ENCODE results near the gene RALA. TPM values are rescaled to one million over a fixed set of nuclear protein-coding genes. Genes with fewer than 3 reads are reported as not detected.

Gene RALA
- total RNA-seq, 4 donors from 2014 or later: 18.3 to 29.7 (median 20.0) TPM

DNA sequence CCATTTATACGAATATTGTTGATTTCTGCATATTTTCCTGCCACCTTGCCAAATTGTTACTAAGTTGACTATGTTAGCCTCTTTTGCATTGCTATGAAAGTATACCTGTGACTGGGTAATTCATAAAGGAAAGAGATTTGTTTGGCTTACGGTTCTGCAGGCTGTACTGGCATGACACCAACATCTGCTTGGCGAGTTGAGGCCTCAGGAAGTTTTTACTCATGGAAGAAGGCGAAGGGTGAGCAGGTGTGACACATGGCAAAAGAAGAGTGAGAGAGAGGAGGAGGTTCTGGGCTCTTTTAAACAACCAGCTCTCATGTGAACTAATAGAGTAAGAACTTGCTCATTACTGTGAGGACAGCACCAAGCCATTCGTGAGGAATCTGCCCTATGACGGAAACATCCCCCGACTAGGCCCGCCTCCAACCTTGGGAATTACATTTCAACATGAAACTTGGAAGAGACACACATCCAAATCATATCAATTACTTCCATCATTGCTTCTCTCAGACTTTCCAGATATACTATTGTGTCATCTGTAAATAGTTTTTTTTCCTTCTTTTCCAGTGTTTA is 8.4 kb downstream of the RALA start:
- no peak overlapping the region for H3K4me3 ChIP-seq (replicated peaks in 1 of 3)
- DNase-seq: no peak

GRCh38 chr7:39633563-39634477 is 10.4 kb downstream of the RALA start:
- H3K4me1 ChIP-seq: no peaks in the 10 kb centered on the region
- WGBS, 2 donors: 84 to 91% methylated on average over 3 of the region's 3 CpGs
- H3K4me3 ChIP-seq (replicated peaks in 1 of 3): no peak overlapping the region
- no peaks in the 10 kb centered on the region for H3K9me3 ChIP-seq
- no peak overlapping the region for H3K27ac ChIP-seq
- TF ChIP-seq CTCF (IDR thresholded peaks at IDR 0.05) (no peak), POLR2A (IDR thresholded peaks at IDR 0.05) (no peak)
- intact Hi-C loops (cut with DNase I): no loop called here
- no peaks in the 10 kb centered on the region for H3K36me3 ChIP-seq
- no peaks in the 10 kb centered on the region for H3K27me3 ChIP-seq
- no peak for DNase-seq

More for the DNA sequence above, 8.4 kb downstream of the RALA start:
- H3K27ac ChIP-seq: no peak overlapping the region
- no peaks in the 10 kb centered on the region for H3K27me3 ChIP-seq
- no peaks in the 10 kb centered on the region for H3K36me3 ChIP-seq
- H3K4me1 ChIP-seq: no peaks in the 10 kb centered on the region
- TF ChIP-seq CTCF (IDR thresholded peaks at IDR 0.05) (no peak), POLR2A (IDR thresholded peaks at IDR 0.05) (no peak)
- intact Hi-C loops (cut with DNase I): no loop called here
- 88 to 91% methylated on average over 8 of the region's 8 CpGs for WGBS, 2 donors
- no peaks in the 10 kb centered on the region for H3K9me3 ChIP-seq

DNA sequence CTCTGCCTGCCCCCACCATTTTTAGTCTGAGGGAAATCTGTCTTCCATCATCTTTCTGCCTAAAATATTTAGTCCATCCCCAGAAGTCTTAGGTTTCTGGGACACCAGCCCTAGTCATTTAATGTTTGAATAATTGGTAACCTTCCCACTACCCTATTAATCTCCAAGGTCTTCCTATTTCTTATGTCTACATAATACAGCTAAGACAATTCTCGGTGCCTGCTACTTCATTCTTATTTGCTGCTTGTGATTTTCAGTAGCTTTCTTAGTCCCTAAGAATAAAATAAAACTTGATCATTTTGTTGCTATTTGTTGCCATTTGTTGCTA is 11.1 kb downstream of the RALA start:
- H3K36me3 ChIP-seq: no peaks in the 10 kb centered on the region
- intact Hi-C loops (cut with DNase I): no loop called here
- no peak overlapping the region for H3K27ac ChIP-seq
- no peaks in the 10 kb centered on the region for H3K9me3 ChIP-seq
- WGBS, 2 donors: 81 to 85% methylated on average over 1 of the region's 1 CpG
- TF ChIP-seq POLR2A (IDR thresholded peaks at IDR 0.05) (no peak), CTCF (IDR thresholded peaks at IDR 0.05) (no peak)
- no peaks in the 10 kb centered on the region for H3K27me3 ChIP-seq
- no peak overlapping the region for H3K4me3 ChIP-seq (replicated peaks in 1 of 3)
- H3K4me1 ChIP-seq: no peaks in the 10 kb centered on the region
- DNase-seq: no peak

DNA sequence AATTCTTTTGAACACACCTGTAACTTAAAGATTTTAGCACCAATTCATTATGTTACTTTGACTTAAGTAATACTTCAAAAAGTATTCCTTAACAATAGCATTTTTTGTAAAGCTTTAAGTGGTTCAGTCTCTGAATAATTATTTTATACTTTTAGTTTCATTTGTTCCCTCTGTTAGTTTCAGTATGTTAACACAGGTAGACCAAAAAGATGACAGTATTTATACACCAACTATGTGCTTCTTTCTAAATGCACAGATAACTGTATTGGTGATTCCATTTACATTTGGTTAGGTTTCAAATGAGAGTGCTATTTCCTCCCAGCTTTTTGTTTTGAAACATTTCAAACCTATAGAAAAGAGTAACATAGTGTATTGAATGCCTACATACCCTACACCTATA is 14.0 kb downstream of the RALA start:
- no peak for DNase-seq
- TF ChIP-seq POLR2A (IDR thresholded peaks at IDR 0.05): no peak
- TF ChIP-seq CTCF (IDR thresholded peaks at IDR 0.05): no peak
- Histone ChIP-seq H3K36me3 (no peaks in the 10 kb centered on the region), H3K4me1 (no peaks in the 10 kb centered on the region), H3K9me3 (no peaks in the 10 kb centered on the region), H3K27ac (no peak overlapping the region), H3K4me3 (replicated peaks in 1 of 3) (no peak overlapping the region), H3K27me3 (no peaks in the 10 kb centered on the region)
- intact Hi-C loops (cut with DNase I): no loop called here

- WGBS, 2 donors: 93 to 95% methylated on average over 1 of the region's 1 CpG
- Histone ChIP-seq H3K4me3 (replicated peaks in 1 of 3) (no peak overlapping the region), H3K27me3 (no peaks in the 10 kb centered on the region), H3K36me3 (no peaks in the 10 kb centered on the region), H3K9me3 (no peaks in the 10 kb centered on the region), H3K4me1 (no peaks in the 10 kb centered on the region), H3K27ac (no peak overlapping the region)
- TF ChIP-seq CTCF (IDR thresholded peaks at IDR 0.05) (no peak), POLR2A (IDR thresholded peaks at IDR 0.05) (no peak)
- DNase-seq: no peak
- intact Hi-C loops (cut with DNase I): no loop called here
These were observed 14.7 kb downstream of the RALA start for GRCh38 chr7:39637963-39638485.

Data from thyroid gland (tissue), 4 donors.